DND-41 (cell line): ENCODE results near the gene HDAC4.
A peak's percentile ranks its signal among the peaks of the same experiment; 100 is the strongest.

Experiments
- ATAC-seq: fragments of 200-7000 bp; cut with Tn5 transposase; 3 replicates; pipeline ENCODE4 v1.9.1; 2021; ENCODE audit warnings: low read depth; ENCODE audit not compliant: insufficient read depth
- DNase-seq: peaks from one replicate; pipeline ENCODE4 v3.0.0-alpha.2; 2020
- H2AFZ ChIP-seq: 2 replicates; pipeline ENCODE4 v1.6.0; 2012; ENCODE audit warnings: low read depth, low read length
- H3K27ac ChIP-seq: 2 replicates; pipeline ENCODE4 v1.5.1; 2012; ENCODE audit warnings: low read length, inconsistent platforms
- H3K27me3 ChIP-seq: fragments of 200-600 bp; sonication (generic); 2 replicates; pipeline ENCODE4 v1.6.0; 2012; ENCODE audit warnings: low read length, mild to moderate bottlenecking, inconsistent platforms; ENCODE audit not compliant: insufficient read depth, poor library complexity
- H3K36me3 ChIP-seq: 2 replicates; pipeline ENCODE4 v1.5.1; 2012; ENCODE audit warnings: low read length, inconsistent platforms; ENCODE audit not compliant: insufficient read depth
- H3K4me1 ChIP-seq: 2 replicates; pipeline ENCODE4 v1.5.1; 2012; ENCODE audit warnings: mild to moderate bottlenecking, low read length; ENCODE audit not compliant: insufficient read depth
- H3K4me2 ChIP-seq: 2 replicates; pipeline ENCODE4 v1.6.0; 2012; ENCODE audit warnings: mild to moderate bottlenecking, moderate library complexity, low read length, inconsistent platforms; ENCODE audit not compliant: insufficient read depth
- H3K4me3 ChIP-seq, 2 experiments: fragments of 200-600 bp in 1 of 2; shearing (Covaris generic) in 1 of 2; 2 replicates each; pipeline ENCODE4 v1.5.1; 2012 to 2016; ENCODE audit warnings: inconsistent platforms in 2 of 2, low read length in 2 of 2, mild to moderate bottlenecking in 2 of 2, low read depth in 1 of 2, moderate library complexity in 1 of 2
- H3K79me2 ChIP-seq: 2 replicates; pipeline ENCODE4 v1.6.0; 2012; ENCODE audit warnings: low read length, inconsistent platforms; ENCODE audit not compliant: insufficient read depth
- H3K9ac ChIP-seq: 2 replicates; pipeline ENCODE4 v1.6.0; 2012; ENCODE audit warnings: low read depth, mild to moderate bottlenecking, inconsistent platforms, low read length, moderate library complexity
- H3K9me3 ChIP-seq: 2 replicates; pipeline ENCODE4 v1.5.1; 2012; ENCODE audit warnings: low read length, moderate library complexity, mild to moderate bottlenecking, inconsistent platforms; ENCODE audit not compliant: insufficient read depth, severe bottlenecking
- H4K20me1 ChIP-seq: 2 replicates; pipeline ENCODE4 v1.6.0; 2012; ENCODE audit warnings: low read length; ENCODE audit not compliant: insufficient read depth
- CTCF ChIP-seq: IDR thresholded peaks from 2 replicates; pipeline ENCODE4 v1.5.1; 2012; ENCODE audit warnings: borderline replicate concordance, low read length, moderate library complexity, mild to moderate bottlenecking; ENCODE audit not compliant: poor library complexity, severe bottlenecking; ENCODE audit errors: extremely low read depth
- EZH2 ChIP-seq: IDR thresholded peaks from 3 replicates; pipeline ENCODE4 v1.6.1; 2012; ENCODE audit warnings: borderline replicate concordance, low read depth, mild to moderate bottlenecking, moderate library complexity, low read length, inconsistent platforms; ENCODE audit not compliant: severe bottlenecking

The HDAC4 gene

DNA sequence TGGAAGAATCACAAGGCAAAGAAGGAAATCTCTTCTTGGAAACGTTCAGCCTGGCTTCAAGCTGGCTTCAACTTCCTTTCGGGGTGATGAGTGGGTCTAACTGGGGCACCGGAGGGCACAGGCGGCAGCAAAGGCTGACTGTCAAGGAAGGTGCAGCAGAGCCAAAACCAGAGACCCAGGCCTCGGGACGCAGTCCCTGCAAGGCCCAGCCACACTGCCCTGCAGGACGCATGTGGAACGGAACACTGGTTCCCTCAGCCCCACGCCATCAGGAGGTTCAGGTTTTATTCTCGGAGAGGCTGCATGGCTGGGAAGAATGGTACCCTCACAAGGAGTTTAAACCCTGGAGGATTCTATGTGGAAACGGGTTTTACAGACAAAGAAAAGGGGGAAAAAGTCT lies 165.5 kb downstream of the HDAC4 start:
- peak overlapping the region; percentile 37; the same call in 1 of the 2 replicates for H3K27ac ChIP-seq
- H4K20me1 ChIP-seq: peaks cover 98% of the 10 kb centered on the region
- no peak overlapping the region for H3K9ac ChIP-seq
- H3K27me3 ChIP-seq: no peaks in the 10 kb centered on the region
- ATAC-seq (no peak), DNase-seq (no peak)
- H2AFZ ChIP-seq: no peak overlapping the region
- H3K4me2 ChIP-seq: no peak overlapping the region
- TF ChIP-seq CTCF (no peak), EZH2 (no peak)
- peaks cover 71% of the 10 kb centered on the region for H3K4me1 ChIP-seq
- H3K79me2 ChIP-seq: peaks cover 100% of the 10 kb centered on the region
- no peaks in the 10 kb centered on the region for H3K9me3 ChIP-seq
- no peak overlapping the region for H3K4me3 ChIP-seq
- peaks cover 77% of the 10 kb centered on the region for H3K36me3 ChIP-seq

DNA sequence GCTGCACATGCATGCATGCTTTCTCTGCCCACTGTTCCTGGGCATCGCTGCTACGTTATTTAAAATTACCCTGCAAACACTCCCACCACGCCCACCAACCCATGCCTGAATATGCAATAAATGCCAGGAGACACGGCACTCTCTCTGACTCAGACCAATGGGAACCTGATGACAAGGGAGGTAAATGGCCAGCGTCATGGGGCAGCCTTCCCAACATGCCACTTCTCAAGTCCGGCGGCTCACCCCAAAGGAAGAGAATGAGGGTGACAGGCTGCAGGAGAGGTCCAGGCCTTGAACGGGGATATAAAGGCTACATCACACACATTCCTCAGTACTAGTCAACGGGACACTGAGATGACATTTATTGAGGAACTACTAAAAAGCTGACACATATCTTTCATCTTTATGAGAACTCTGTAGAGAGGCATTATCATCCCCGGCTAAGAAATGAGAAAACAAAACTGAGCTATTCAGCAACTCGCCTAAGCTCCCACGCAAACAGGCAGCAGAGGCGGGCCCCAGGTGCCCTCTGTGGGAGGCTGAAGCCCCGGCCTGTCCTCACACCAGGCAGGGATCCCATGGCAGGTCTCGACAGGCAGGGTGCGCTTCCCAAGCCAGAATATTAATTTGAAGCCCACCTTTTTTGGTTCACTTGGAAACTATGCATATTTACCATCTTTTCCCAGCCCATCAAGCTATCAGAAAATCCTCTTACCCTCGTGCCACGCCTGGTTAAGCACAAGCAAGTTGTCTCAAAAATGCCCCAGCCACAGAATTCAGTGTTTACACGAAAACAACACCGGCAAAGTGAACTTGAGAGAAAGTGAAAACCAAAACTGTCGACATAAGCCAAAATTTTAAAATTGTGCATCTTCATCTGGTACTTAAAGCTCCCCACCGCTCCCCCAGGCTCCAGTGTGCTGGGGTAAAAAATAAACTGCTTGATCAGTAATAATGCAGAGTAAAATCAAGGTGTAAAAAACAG lies 166.3 kb downstream of the HDAC4 start:
- H4K20me1 ChIP-seq: peaks cover 98% of the 10 kb centered on the region
- TF ChIP-seq CTCF (no peak), EZH2 (no peak)
- DNase-seq (no peak), ATAC-seq (no peak)
- no peaks in the 10 kb centered on the region for H3K27me3 ChIP-seq
- H3K4me2 ChIP-seq: no peak overlapping the region
- H3K27ac ChIP-seq: no peak overlapping the region
- no peak overlapping the region for H3K9ac ChIP-seq
- peaks cover 76% of the 10 kb centered on the region for H3K36me3 ChIP-seq
- H3K4me1 ChIP-seq: peaks cover 72% of the 10 kb centered on the region
- peaks cover 100% of the 10 kb centered on the region for H3K79me2 ChIP-seq
- no peak overlapping the region for H2AFZ ChIP-seq
- H3K9me3 ChIP-seq: no peaks in the 10 kb centered on the region
- H3K4me3 ChIP-seq: no peak overlapping the region

DNA sequence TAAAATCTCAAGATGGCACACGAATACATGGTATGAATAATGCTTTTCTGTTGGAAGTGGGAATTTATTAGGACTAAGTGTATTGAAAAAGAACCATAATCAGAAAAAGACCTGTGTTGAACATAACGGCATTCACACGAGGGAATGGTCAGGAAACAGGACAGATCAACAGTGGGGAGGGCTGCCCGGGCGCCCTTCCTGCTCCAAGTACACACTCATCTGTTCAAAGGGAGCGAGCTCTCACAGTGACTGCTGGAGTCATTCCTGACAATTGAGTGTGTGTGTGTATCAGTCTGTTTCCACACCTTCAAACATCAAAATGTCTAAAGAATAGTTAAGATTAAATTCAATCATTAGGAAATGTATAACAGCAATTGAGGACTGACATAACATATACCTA lies 167.2 kb downstream of the HDAC4 start:
- H3K9ac ChIP-seq: no peak overlapping the region
- H3K4me1 ChIP-seq: peaks cover 71% of the 10 kb centered on the region
- no peak overlapping the region for H3K27ac ChIP-seq
- no peak for TF ChIP-seq EZH2
- TF ChIP-seq CTCF: no peak
- H2AFZ ChIP-seq: no peak overlapping the region
- H3K4me2 ChIP-seq: no peak overlapping the region
- peaks cover 98% of the 10 kb centered on the region for H4K20me1 ChIP-seq
- H3K9me3 ChIP-seq: no peaks in the 10 kb centered on the region
- no peak for DNase-seq
- no peaks in the 10 kb centered on the region for H3K27me3 ChIP-seq
- ATAC-seq: no peak
- H3K36me3 ChIP-seq: peaks cover 73% of the 10 kb centered on the region
- no peak overlapping the region for H3K4me3 ChIP-seq
- H3K79me2 ChIP-seq: peaks cover 100% of the 10 kb centered on the region
